Osteocyte (in vitro differentiated cells): Measurements from ENCODE around the gene ZNF280B. TPM values are rescaled to one million over a fixed set of nuclear protein-coding genes. Genes with fewer than 3 reads are reported as not detected.
"Not testable (repeated sequence)": the region's sequence is repeated elsewhere in the genome, so short reads cannot be mapped to it uniquely, and the experiment has no call there.

ENCODE experiments used
- DNase-seq: peaks from one replicate; pipeline ENCODE4 v3.0.0; 2021; ENCODE audit warnings: mixed read lengths; ENCODE audit not compliant: unreplicated experiment; ENCODE audit errors: extremely low spot score
- H3K27ac Mint-ChIP-seq: one replicate; pipeline ENCODE4 v1.8.0; 2021; ENCODE audit warnings: mild to moderate bottlenecking, mixed read lengths; ENCODE audit not compliant: unreplicated experiment
- H3K27me3 Mint-ChIP-seq: one replicate; pipeline ENCODE4 v1.8.0; 2021; ENCODE audit warnings: mixed read lengths; ENCODE audit not compliant: unreplicated experiment
- H3K36me3 Mint-ChIP-seq: one replicate; pipeline ENCODE4 v1.8.0; 2021; ENCODE audit warnings: mixed read lengths; ENCODE audit not compliant: unreplicated experiment
- H3K4me1 Mint-ChIP-seq: one replicate; pipeline ENCODE4 v1.8.0; 2021; ENCODE audit warnings: mixed read lengths; ENCODE audit not compliant: unreplicated experiment
- H3K4me3 Mint-ChIP-seq: one replicate; pipeline ENCODE4 v1.8.0; 2021; ENCODE audit warnings: mild to moderate bottlenecking, moderate library complexity, mixed read lengths; ENCODE audit not compliant: unreplicated experiment
- H3K9me3 Mint-ChIP-seq: one replicate; pipeline ENCODE4 v1.8.0; 2021; ENCODE audit warnings: mixed read lengths; ENCODE audit not compliant: unreplicated experiment
- CTCF ChIP-seq: fragments of 200-600 bp; sonication (generic); IDR thresholded peaks from 2 replicates; pipeline ENCODE4 v1.5.0; 2021; ENCODE audit warnings: antibody characterized with exemption, mild to moderate bottlenecking, moderate library complexity
- total RNA-seq: library from RNA; stranded (reverse); gene quantifications from 2 replicates; pipeline ENCODE4 v1.2.1, GENCODE V29; 2021

Gene ZNF280B
- total RNA-seq, 1 donor from 2014 or later: 2.1 TPM

DNA sequence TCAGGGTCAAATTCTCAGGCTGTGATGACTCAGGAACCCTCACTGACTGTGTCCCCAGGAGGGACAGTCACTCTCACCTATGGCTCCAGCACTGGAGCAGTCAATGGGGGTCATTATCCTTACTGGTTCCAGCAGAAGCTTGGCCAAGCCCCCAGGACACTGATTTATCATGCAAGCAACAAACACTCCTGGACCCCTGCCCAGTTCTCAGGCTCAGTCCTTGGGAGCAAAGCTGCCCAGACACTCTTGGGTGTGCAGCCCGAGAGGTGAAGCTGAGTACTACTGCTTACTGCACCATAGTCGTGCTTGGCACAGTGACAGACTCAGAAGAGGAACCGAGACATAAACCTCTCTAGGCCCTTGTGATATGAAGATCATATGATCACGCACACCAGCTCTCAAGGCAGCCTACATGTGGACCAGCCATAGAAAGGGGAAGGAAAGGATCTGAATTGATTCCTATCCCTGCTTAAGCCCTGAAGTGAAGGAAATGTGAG lies 58.2 kb downstream of the ZNF280B start:
- peaks cover 29% of the 10 kb centered on the region for H3K27me3 Mint-ChIP-seq
- H3K27ac Mint-ChIP-seq: no peak overlapping the region
- H3K4me3 Mint-ChIP-seq: no peak overlapping the region
- H3K9me3 Mint-ChIP-seq: no peaks in the 10 kb centered on the region
- H3K4me1 Mint-ChIP-seq: no peaks in the 10 kb centered on the region
- TF ChIP-seq CTCF: no peak
- DNase-seq: no peak
- H3K36me3 Mint-ChIP-seq: no peaks in the 10 kb centered on the region

DNA sequence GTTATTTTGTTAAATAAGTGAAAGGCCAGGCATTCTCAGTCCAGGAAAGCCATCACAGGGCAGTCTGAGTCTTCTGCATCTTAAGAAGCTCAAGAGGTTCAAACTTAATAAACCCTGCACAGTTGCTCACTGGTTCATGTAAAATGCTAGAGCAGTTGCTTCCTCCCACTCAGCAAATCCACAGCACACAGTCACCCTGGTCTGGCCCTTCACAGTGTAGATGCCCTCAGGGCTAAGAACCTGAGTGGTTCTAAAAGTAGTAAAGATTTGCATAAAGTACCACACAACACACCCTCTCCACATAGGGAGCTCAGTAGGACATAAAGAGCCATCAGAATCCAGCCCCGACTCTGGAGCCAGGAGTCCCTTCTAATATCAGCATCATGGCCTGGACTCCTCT lies 58.7 kb downstream of the ZNF280B start:
- Mint-ChIP-seq H3K36me3 (no peaks in the 10 kb centered on the region), H3K27me3 (peaks cover 29% of the 10 kb centered on the region), H3K9me3 (no peaks in the 10 kb centered on the region), H3K27ac (no peak overlapping the region), H3K4me1 (no peaks in the 10 kb centered on the region), H3K4me3 (no peak overlapping the region)
- DNase-seq: no peak
- TF ChIP-seq CTCF: no peak

DNA sequence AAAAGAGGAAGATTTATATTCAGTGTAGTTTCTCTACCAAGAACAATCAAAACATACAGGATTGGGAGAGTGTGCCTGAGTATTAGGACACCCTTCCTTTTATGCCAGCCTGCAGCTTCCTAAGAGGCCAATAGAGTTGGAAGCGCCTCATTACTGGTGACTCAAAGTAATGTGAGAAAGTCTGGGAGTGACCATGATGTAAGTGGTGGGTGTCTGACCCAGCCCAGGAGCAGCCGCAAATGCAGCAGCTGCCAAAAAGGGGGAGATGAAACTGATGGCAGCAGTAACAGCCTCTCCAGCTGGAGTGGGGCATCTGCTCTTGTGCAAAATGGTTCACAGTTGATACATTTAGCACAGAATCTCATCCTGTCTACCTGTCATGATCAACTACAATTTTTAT lies 62.0 kb downstream of the ZNF280B start:
- peaks cover 19% of the 10 kb centered on the region for H3K27me3 Mint-ChIP-seq
- DNase-seq: no peak
- H3K9me3 Mint-ChIP-seq: peaks cover 8% of the 10 kb centered on the region
- no peak for TF ChIP-seq CTCF
- H3K4me3 Mint-ChIP-seq: no peak overlapping the region
- H3K36me3 Mint-ChIP-seq: no peaks in the 10 kb centered on the region
- no peaks in the 10 kb centered on the region for H3K4me1 Mint-ChIP-seq
- H3K27ac Mint-ChIP-seq: no peak overlapping the region

DNA sequence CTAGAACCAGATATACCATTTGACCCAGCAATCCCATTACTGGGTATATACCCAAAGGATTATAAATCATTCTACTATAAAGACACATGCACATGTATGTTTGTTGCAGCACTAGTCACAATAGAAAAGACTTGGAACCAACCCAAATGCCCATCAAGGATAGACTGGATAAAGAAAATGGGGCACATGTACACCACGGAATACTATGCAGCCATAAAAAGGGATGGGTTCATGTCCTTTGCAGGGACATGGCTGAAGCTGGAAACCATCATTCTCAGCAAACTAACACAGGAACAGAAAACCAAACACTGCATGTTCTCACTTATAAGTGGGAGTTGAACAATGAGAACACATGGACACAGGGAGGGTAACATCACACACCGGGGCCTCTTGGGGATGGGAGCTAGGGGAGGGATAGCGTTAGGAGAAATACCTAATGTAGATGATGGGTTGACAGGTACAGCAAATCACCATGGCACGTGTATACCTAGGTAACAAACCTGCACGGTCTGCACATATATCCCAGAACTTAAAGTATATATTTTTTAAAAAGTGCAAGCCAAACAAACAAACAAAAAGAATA lies 64.4 kb downstream of the ZNF280B start:
- not testable (repeated sequence) for H3K4me3 Mint-ChIP-seq, H3K36me3 Mint-ChIP-seq

DNA sequence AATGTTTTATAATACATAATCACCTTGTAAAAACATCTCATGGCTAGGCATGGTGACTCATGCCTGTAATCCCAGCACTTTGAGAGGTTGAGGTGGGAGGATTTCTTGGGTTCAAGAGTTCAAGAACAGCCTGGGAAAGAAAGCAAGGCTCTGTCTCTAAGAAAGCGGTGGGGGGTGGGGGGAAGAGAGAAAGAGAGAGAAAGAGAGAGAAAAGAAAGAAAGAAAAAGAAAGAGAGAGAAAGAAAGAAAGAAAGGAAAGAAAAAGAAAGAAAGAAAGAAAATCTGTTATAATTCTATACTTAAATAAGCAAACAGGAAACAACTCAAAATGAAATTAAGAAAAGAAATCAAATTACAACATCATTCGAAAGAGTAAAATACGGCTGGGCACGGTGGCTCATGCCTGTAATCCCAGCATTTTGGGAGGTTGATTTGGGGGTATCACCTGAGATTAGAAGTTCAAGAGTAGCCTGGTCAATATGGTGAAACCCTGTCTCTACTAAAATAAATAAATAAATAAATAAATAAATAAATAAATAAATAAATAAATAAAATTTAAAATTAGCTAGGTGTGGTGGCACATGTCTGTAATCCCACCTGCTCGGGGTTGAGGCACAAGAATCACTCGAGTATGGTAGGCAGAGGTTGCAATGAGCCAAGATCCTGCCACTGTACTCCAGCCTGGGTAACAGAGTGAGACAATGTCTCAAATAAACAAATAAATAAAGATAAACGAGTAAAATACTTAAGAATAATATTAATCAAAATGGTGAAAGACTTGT lies 65.4 kb downstream of the ZNF280B start:
- H3K36me3 Mint-ChIP-seq: no peaks in the 10 kb centered on the region
- no peak overlapping the region for H3K27ac Mint-ChIP-seq

More for the DNA sequence above, 64.4 kb downstream of the ZNF280B start:
- H3K27me3 Mint-ChIP-seq: peaks cover 10% of the 10 kb centered on the region
- H3K4me1 Mint-ChIP-seq, H3K27ac Mint-ChIP-seq, DNase-seq, H3K9me3 Mint-ChIP-seq: not testable (repeated sequence)

DNA sequence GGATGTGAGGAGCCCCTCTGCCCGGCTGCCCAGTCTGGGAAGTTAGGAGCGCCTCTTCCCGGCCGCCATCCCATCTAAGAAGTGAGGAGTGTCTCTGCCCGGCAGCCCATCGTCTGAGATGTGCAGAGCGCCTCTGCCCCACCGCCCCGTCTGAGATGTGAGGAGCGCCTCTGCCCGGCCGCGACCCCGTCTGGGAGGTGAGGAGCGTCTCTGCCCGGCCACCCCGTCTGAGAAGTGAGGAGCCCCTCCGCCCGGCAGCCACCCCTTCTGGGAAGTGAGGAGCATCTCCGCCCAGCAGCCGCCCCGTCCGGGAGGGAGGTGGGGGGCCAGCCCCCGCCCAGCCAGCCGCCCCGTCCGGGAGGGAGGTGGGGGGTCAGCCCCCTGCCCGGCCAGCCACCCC lies 66.9 kb downstream of the ZNF280B start:
- H3K4me3 Mint-ChIP-seq, H3K36me3 Mint-ChIP-seq, H3K9me3 Mint-ChIP-seq, DNase-seq, H3K4me1 Mint-ChIP-seq, H3K27ac Mint-ChIP-seq: not testable (repeated sequence)
- peaks cover 15% of the 10 kb centered on the region for H3K27me3 Mint-ChIP-seq

More for the DNA sequence above, 65.4 kb downstream of the ZNF280B start:
- peaks cover 10% of the 10 kb centered on the region for H3K27me3 Mint-ChIP-seq
- TF ChIP-seq CTCF: no peak
- no peak for DNase-seq
- H3K4me3 Mint-ChIP-seq: no peak overlapping the region
- peaks cover 8% of the 10 kb centered on the region for H3K9me3 Mint-ChIP-seq
- no peaks in the 10 kb centered on the region for H3K4me1 Mint-ChIP-seq
